Keratinocyte (primary cell): ENCODE data around the gene ARHGEF37. TPM values are rescaled to one million over a fixed set of nuclear protein-coding genes. Genes with fewer than 3 reads are reported as not detected.

Experiments
- DNase-seq: peaks from one replicate; pipeline ENCODE4 v3.0.0-alpha.2; 2011; ENCODE audit warnings: low read depth, missing footprints, low spot score
- FAIRE-seq: peaks from 2 replicates; lab custom pipeline; 2011; peaks lifted over from hg19 to GRCh38; lab: Jason Lieb, UNC
- H2AFZ ChIP-seq: 2 replicates; pipeline ENCODE4 v1.6.0; 2012; ENCODE audit warnings: low read length, control low read depth, inconsistent platforms; ENCODE audit not compliant: control insufficient read depth
- H3K27ac ChIP-seq: 2 replicates; pipeline ENCODE4 v1.5.1; 2011; ENCODE audit warnings: low read length; ENCODE audit not compliant: control insufficient read depth, insufficient read depth
- H3K27me3 ChIP-seq: 3 replicates; pipeline ENCODE4 v1.6.0; 2011; ENCODE audit warnings: low read length; ENCODE audit not compliant: control insufficient read depth, insufficient read depth; ENCODE audit errors: extremely low read depth
- H3K36me3 ChIP-seq, 2 experiments: 2 replicates in 1 of 2; 3 replicates in 1 of 2; pipeline ENCODE4 v1.5.1; 2011; ENCODE audit warnings: low read length in 2 of 2, mild to moderate bottlenecking in 1 of 2; ENCODE audit not compliant: control insufficient read depth in 2 of 2, insufficient read depth in 2 of 2; ENCODE audit errors: extremely low read depth in 1 of 2
- H3K4me1 ChIP-seq: 3 replicates; pipeline ENCODE4 v1.5.1; 2011; ENCODE audit warnings: low read length; ENCODE audit not compliant: control insufficient read depth, insufficient read depth; ENCODE audit errors: extremely low read depth
- H3K4me2 ChIP-seq: 3 replicates; pipeline ENCODE4 v1.6.0; 2011; ENCODE audit warnings: low read depth, low read length; ENCODE audit not compliant: control insufficient read depth, insufficient read depth; ENCODE audit errors: extremely low read depth
- H3K4me3 ChIP-seq, 3 experiments: fragments of 200-600 bp in 1 of 3; sonication (generic) in 1 of 3; 2 replicates in 2 of 3; 3 replicates in 1 of 3; pipeline ENCODE4 v1.5.1; 2011 to 2016; ENCODE audit warnings: low read length in 3 of 3, mild to moderate bottlenecking in 3 of 3, control low read depth in 2 of 3, inconsistent platforms in 1 of 3, low read depth in 1 of 3, mixed read lengths in 1 of 3, mixed run types in 1 of 3, moderate library complexity in 1 of 3; ENCODE audit not compliant: control insufficient read depth in 2 of 3, insufficient read depth in 2 of 3; ENCODE audit errors: extremely low read depth in 1 of 3
- H3K79me2 ChIP-seq: 2 replicates; pipeline ENCODE4 v1.6.0; 2012; ENCODE audit warnings: low read length; ENCODE audit not compliant: control insufficient read depth, insufficient read depth
- H3K9ac ChIP-seq: 3 replicates; pipeline ENCODE4 v1.6.0; 2011; ENCODE audit warnings: low read length; ENCODE audit not compliant: control insufficient read depth, insufficient read depth; ENCODE audit errors: extremely low read depth
- H3K9me1 ChIP-seq: 3 replicates; pipeline ENCODE4 v1.6.0; 2011; ENCODE audit warnings: low read length; ENCODE audit not compliant: control insufficient read depth, insufficient read depth; ENCODE audit errors: extremely low read depth
- H3K9me3 ChIP-seq: 2 replicates; pipeline ENCODE4 v1.5.1; 2012; ENCODE audit warnings: low read depth, low read length; ENCODE audit not compliant: control insufficient read depth
- H4K20me1 ChIP-seq: 3 replicates; pipeline ENCODE4 v1.6.0; 2011; ENCODE audit warnings: low read length; ENCODE audit not compliant: control insufficient read depth, insufficient read depth; ENCODE audit errors: extremely low read depth
- CTCF ChIP-seq, 3 experiments: IDR thresholded peaks in 1 of 3; conservative IDR thresholded peaks in 1 of 3; optimal IDR thresholded peaks in 1 of 3; 2 replicates in 2 of 3; 3 replicates in 1 of 3; pipeline versions ENCODE3 to v1.5.1; 2011; ENCODE audit warnings: low read length in 3 of 3, mild to moderate bottlenecking in 3 of 3, moderate library complexity in 2 of 3, control low read depth in 1 of 3, inconsistent platforms in 1 of 3; ENCODE audit not compliant: insufficient read depth in 2 of 3; ENCODE audit errors: extremely low read depth in 1 of 3
- EZH2 ChIP-seq: IDR thresholded peaks from one replicate; pipeline ENCODE4 v1.6.1; 2012; ENCODE audit warnings: inconsistent platforms, mild to moderate bottlenecking, low read length, moderate library complexity
- dilution Hi-C: fragments of 300-500 bp; cut with MboI; formaldehyde crosslinking; loops from one replicate; pipeline ENCODE4 v1.7.0; 2020; ENCODE audit warnings: low sequenced_read_pairs; ENCODE audit not compliant: extremely low pct_ligation_motif_present
- polyA plus RNA-seq, 5 experiments: library from polyadenylated mRNA; depleted of rRNA in 3 of 5; stranded (reverse) in 3 of 5; stranded (forward) in 1 of 5; unstranded in 1 of 5; fragments of >200 nt; gene quantifications; 1 replicate in 1 of 5; 2 replicates in 3 of 5; 3 replicates in 1 of 5; pipeline versions ENCODE4 v1.2.1 to v1.2.3, GENCODE V29; 2011 to 2012; ENCODE audit warnings: missing spikeins in 2 of 5, low read depth in 1 of 5, low replicate concordance in 1 of 5

The ARHGEF37 gene
- polyA plus RNA-seq, 1 donor (not counting 4 experiments of a cell fraction or from before 2014, with no cell fraction given) = 8.7 TPM

- no peak for FAIRE-seq
- dilution Hi-C loops = no loop called here
- TF ChIP-seq EZH2 (no peak), CTCF (optimal IDR thresholded peaks at IDR 0.05 in 1 of 3, IDR thresholded peaks at IDR 0.05 in 1 of 3, conservative IDR thresholded peaks at IDR 0.05 in 1 of 3; ENCODE audit: extremely low read depth in 1 of 3, insufficient read depth in 2 of 3, low read length in 3 of 3) (no peak)
These were observed 50.2 kb downstream of the ARHGEF37 start for GRCh38 chr5:149631506-149631905.

GRCh38 chr5:149632311-149633251 is 51.3 kb downstream of the ARHGEF37 start:
- peak overlapping the region; percentile 45 for H2AFZ ChIP-seq
- FAIRE-seq = peak; percentile 91
- H3K4me1 ChIP-seq = peaks cover 47% of the 10 kb centered on the region

More at GRCh38 chr5:149631506-149631905, 50.2 kb downstream of the ARHGEF37 start:
- Histone ChIP-seq H3K9ac (peak overlapping the region; percentile 81), H4K20me1 (no peaks in the 10 kb centered on the region), H3K4me1 (peaks cover 45% of the 10 kb centered on the region), H3K9me1 (no peaks in the 10 kb centered on the region), H3K9me3 (no peaks in the 10 kb centered on the region), H2AFZ (no peak overlapping the region), H3K27me3 (no peaks in the 10 kb centered on the region), H3K4me3 (no peak overlapping the region), H3K79me2 (no peaks in the 10 kb centered on the region), H3K4me2 (no peak overlapping the region), H3K36me3 (peaks cover 0 to 3% of the 10 kb centered on the region in 2 experiments), H3K27ac (peak overlapping the region; percentile 97)
- no peak for DNase-seq

More at GRCh38 chr5:149632311-149633251, 51.3 kb downstream of the ARHGEF37 start:
- dilution Hi-C loops = no loop called here
- Histone ChIP-seq H3K36me3 (peaks cover 0 to 2% of the 10 kb centered on the region in 2 experiments), H3K9me1 (no peaks in the 10 kb centered on the region), H3K27me3 (no peaks in the 10 kb centered on the region), H3K4me2 (peak overlapping the region; percentile 63), H3K79me2 (no peaks in the 10 kb centered on the region), H3K9me3 (no peaks in the 10 kb centered on the region), H3K9ac (peak overlapping the region; percentile 81), H3K27ac (peak overlapping the region; percentile 97), H4K20me1 (no peaks in the 10 kb centered on the region), H3K4me3 (no peak overlapping the region)
- TF ChIP-seq EZH2 (no peak), CTCF (optimal IDR thresholded peaks at IDR 0.05 in 1 of 3, IDR thresholded peaks at IDR 0.05 in 1 of 3, conservative IDR thresholded peaks at IDR 0.05 in 1 of 3; ENCODE audit: extremely low read depth in 1 of 3, insufficient read depth in 2 of 3, low read length in 3 of 3) (no peak)
- DNase-seq = peak; percentile 76
